ENCODE measurements around the gene B4GALNT1. TPM values are rescaled to one million over a fixed set of nuclear protein-coding genes. Genes with fewer than 3 reads are reported as not detected.

Gene B4GALNT1
- total and polyA plus RNA-seq, 9 of the 15 experiments (the other 6 are each of a cell fraction or from before 2014, with no cell fraction given) = 1.0 to 32.2 (median 9.8) TPM

DNA sequence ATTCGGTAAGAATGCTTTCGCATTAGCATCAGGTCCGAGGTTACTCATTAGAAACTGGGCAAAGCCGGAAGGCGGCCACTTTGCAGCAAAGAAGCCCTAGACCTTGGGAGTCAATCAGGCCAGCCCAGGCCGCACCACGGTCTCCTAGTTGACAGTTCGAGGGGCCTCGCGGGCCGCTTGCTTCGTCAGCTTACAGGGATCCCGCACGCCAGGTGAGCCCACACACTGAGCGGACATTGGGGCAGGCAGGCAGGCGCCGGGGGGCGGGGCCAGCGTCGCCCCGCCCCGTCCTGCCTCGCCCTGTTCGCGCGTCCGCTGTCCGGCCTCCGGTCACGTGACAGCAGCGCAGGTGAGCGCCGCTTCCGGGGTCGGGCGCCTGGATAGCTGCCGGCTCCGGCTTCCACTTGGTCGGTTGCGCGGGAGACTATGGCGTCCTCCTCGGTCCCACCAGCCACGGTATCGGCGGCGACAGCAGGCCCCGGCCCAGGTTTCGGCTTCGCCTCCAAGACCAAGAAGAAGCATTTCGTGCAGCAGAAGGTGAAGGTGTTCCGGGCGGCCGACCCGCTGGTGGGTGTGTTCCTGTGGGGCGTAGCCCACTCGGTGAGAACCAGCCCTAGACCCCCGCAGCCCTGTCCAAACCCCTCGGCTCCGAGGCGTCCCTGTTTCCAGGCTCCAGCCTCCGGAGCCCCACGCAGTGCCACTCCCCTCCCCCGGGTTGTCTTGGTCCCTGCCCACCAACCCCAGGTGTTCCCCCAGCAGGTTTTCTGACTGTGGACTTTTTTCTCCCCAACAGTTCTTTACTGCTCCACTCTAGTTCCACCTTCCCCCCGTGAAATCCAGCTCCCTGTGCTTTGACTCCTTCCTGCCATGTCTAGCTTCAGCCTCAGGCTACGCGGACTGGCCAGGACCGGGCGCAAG is 41.9 kb downstream of the B4GALNT1 start, which contains the start of gene PIP4K2C (continued):
- TF ChIP-seq CCNT2 (IDR thresholded peaks at IDR 0.05; ENCODE audit: borderline replicate concordance, extremely low read depth, insufficient read length, low read depth, low read length) (peak; percentile 81), TAF7 (tag; IDR thresholded peaks at IDR 0.05) (no peak), OTX1 (CRISPR knock-in tag; IDR thresholded peaks at IDR 0.05) (no peak), CC2D1A (IDR thresholded peaks at IDR 0.05) (no peak), CBFA2T2 (conservative IDR thresholded peaks at IDR 0.05) (peak; percentile 92), RAD21 (CRISPR knock-in tag; conservative IDR thresholded peaks at IDR 0.05 in 1 of 2, IDR thresholded peaks at IDR 0.05 in 1 of 2) (no peak; a peak in 1 of 4 replicates), TARDBP (IDR thresholded peaks at IDR 0.05) (no peak), NR2C2 (CRISPR knock-in tag; IDR thresholded peaks at IDR 0.05) (0 out of 2 replicates have a peak, but pooled peaks have one; percentile 34), NR2C2 (tag; IDR thresholded peaks at IDR 0.05) (peak; percentile 66), KLF16 (IDR thresholded peaks at IDR 0.05) (no peak), ZNF551 (CRISPR knock-in tag; IDR thresholded peaks at IDR 0.05) (no peak), TGIF2 (CRISPR knock-in tag; IDR thresholded peaks at IDR 0.05) (no peak), CTBP1 (IDR thresholded peaks at IDR 0.05; ENCODE audit: borderline replicate concordance) (peak; percentile 81)
- TF ChIP-seq, protein P1, sequence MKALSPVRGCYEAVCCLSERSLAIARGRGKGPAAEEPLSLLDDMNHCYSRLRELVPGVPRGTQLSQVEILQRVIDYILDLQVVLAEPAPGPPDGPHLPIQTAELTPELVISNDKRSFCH (CRISPR knock-in tag; IDR thresholded peaks at IDR 0.05) = no peak
- TF ChIP-seq, protein P1 (tag; IDR thresholded peaks at IDR 0.05) = no peak
- TF ChIP-seq, protein P2, sequence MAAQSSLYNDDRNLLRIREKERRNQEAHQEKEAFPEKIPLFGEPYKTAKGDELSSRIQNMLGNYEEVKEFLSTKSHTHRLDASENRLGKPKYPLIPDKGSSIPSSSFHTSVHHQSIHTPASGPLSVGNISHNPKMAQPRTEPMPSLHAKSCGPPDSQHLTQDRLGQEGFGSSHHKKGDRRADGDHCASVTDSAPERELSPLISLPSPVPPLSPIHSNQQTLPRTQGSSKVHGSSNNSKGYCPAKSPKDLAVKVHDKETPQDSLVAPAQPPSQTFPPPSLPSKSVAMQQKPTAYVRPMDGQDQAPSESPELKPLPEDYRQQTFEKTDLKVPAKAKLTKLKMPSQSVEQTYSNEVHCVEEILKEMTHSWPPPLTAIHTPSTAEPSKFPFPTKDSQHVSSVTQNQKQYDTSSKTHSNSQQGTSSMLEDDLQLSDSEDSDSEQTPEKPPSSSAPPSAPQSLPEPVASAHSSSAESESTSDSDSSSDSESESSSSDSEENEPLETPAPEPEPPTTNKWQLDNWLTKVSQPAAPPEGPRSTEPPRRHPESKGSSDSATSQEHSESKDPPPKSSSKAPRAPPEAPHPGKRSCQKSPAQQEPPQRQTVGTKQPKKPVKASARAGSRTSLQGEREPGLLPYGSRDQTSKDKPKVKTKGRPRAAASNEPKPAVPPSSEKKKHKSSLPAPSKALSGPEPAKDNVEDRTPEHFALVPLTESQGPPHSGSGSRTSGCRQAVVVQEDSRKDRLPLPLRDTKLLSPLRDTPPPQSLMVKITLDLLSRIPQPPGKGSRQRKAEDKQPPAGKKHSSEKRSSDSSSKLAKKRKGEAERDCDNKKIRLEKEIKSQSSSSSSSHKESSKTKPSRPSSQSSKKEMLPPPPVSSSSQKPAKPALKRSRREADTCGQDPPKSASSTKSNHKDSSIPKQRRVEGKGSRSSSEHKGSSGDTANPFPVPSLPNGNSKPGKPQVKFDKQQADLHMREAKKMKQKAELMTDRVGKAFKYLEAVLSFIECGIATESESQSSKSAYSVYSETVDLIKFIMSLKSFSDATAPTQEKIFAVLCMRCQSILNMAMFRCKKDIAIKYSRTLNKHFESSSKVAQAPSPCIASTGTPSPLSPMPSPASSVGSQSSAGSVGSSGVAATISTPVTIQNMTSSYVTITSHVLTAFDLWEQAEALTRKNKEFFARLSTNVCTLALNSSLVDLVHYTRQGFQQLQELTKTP (IDR thresholded peaks at IDR 0.05; ENCODE audit: low read depth in 1 of 2, partially characterized antibody in 2 of 2) = no peak
- TF ChIP-seq, protein P3, sequence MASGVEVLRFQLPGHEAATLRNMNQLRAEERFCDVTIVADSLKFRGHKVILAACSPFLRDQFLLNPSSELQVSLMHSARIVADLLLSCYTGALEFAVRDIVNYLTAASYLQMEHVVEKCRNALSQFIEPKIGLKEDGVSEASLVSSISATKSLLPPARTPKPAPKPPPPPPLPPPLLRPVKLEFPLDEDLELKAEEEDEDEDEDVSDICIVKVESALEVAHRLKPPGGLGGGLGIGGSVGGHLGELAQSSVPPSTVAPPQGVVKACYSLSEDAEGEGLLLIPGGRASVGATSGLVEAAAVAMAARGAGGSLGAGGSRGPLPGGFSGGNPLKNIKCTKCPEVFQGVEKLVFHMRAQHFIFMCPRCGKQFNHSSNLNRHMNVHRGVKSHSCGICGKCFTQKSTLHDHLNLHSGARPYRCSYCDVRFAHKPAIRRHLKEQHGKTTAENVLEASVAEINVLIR (CRISPR knock-in tag; IDR thresholded peaks at IDR 0.05) = 0 out of 2 replicates have a peak, but pooled peaks have one; percentile 25
- TF ChIP-seq, protein P4, sequence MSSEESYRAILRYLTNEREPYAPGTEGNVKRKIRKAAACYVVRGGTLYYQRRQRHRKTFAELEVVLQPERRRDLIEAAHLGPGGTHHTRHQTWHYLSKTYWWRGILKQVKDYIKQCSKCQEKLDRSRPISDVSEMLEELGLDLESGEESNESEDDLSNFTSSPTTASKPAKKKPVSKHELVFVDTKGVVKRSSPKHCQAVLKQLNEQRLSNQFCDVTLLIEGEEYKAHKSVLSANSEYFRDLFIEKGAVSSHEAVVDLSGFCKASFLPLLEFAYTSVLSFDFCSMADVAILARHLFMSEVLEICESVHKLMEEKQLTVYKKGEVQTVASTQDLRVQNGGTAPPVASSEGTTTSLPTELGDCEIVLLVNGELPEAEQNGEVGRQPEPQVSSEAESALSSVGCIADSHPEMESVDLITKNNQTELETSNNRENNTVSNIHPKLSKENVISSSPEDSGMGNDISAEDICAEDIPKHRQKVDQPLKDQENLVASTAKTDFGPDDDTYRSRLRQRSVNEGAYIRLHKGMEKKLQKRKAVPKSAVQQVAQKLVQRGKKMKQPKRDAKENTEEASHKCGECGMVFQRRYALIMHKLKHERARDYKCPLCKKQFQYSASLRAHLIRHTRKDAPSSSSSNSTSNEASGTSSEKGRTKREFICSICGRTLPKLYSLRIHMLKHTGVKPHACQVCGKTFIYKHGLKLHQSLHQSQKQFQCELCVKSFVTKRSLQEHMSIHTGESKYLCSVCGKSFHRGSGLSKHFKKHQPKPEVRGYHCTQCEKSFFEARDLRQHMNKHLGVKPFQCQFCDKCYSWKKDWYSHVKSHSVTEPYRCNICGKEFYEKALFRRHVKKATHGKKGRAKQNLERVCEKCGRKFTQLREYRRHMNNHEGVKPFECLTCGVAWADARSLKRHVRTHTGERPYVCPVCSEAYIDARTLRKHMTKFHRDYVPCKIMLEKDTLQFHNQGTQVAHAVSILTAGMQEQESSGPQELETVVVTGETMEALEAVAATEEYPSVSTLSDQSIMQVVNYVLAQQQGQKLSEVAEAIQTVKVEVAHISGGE (CRISPR knock-in tag; IDR thresholded peaks at IDR 0.05) = 0 out of 6 replicates have a peak, but pooled peaks of 1 of the 3 experiments have one; percentile 44
